Neutrophil (primary cell): ENCODE results near the gene GARNL3.

Source experiments
- H3K27ac ChIP-seq: fragments of 200-600 bp; sonication (generic); 2 replicates; pipeline ENCODE4 v1.5.1; 2016; ENCODE audit warnings: mild to moderate bottlenecking, moderate library complexity
- H3K27me3 ChIP-seq: fragments of 200-600 bp; sonication (generic); 2 replicates; pipeline ENCODE4 v1.6.0; 2016; ENCODE audit warnings: mild to moderate bottlenecking
- H3K36me3 ChIP-seq: fragments of 200-600 bp; sonication (generic); 2 replicates; pipeline ENCODE4 v1.5.1; 2017
- H3K4me1 ChIP-seq, 2 experiments: fragments of 200-600 bp in 1 of 2; sonication (generic) in 1 of 2; 1 replicate in 1 of 2; 2 replicates in 1 of 2; pipeline versions ENCODE4 v1.5.1 to v1.6.1; 2013 to 2016; ENCODE audit warnings: low read depth in 1 of 2, low read length in 1 of 2, mild to moderate bottlenecking in 1 of 2, moderate library complexity in 1 of 2; ENCODE audit not compliant: control insufficient read depth in 1 of 2, insufficient read depth in 1 of 2
- H3K4me3 ChIP-seq, 2 experiments: fragments of 200-600 bp in 1 of 2; sonication (generic) in 1 of 2; 1 replicate in 1 of 2; 2 replicates in 1 of 2; pipeline ENCODE4 v1.5.1; 2013 to 2016; ENCODE audit warnings: low read depth in 1 of 2, low read length in 1 of 2, mild to moderate bottlenecking in 1 of 2, moderate library complexity in 1 of 2
- H3K9me3 ChIP-seq: fragments of 200-600 bp; sonication (generic); 2 replicates; pipeline ENCODE4 v1.5.1; 2016
- CTCF ChIP-seq: fragments of 200-600 bp; sonication (generic); IDR thresholded peaks from 2 replicates; pipeline ENCODE4 v1.5.1; 2016; ENCODE audit warnings: antibody characterized with exemption

Gene GARNL3

GRCh38 chr9:127231666-127232065 is 32.9 kb upstream of the GARNL3 start:
- H3K4me1 ChIP-seq, result no peaks in the 10 kb centered on the region
- H3K27me3 ChIP-seq, result peaks cover 59% of the 10 kb centered on the region
- H3K4me3 ChIP-seq, result no peak overlapping the region
- no peaks in the 10 kb centered on the region for H3K9me3 ChIP-seq
- no peak for TF ChIP-seq CTCF
- no peak overlapping the region for H3K27ac ChIP-seq
- H3K36me3 ChIP-seq, result no peaks in the 10 kb centered on the region

DNA sequence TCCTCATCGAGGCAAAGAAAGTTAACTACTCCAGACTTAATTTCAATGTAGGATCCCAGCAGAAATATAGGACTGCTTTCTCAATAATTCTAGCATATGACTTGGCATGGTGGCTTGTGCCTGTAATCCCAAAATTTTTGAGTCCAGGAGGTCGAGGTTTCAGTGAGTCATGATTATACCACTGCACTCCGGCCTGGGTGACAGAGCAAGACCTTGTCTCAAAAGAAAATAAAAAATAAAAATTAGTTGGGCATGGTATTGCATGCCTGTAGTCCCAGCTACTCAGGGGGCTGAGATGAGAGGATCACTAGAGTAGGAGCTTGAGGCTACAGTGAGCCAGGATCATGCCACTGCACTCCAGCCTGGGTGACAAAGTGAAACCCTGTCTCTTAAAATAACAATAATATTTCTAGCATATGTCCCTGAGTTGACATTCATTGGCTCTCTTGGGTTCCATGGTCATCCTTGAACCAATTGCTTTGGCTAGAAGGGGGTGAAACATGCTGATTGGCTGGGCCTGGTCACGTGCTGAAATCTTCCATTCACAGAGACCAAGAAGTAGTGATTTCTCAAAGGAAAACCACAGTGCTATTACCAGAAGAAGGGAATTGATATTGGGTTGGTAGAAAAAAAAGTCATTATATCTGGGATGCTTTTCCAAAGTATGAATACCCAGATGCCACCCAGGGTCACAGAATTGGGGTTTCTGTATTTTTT is 31.6 kb upstream of the GARNL3 start:
- no peak for TF ChIP-seq CTCF
- Histone ChIP-seq H3K36me3 (no peaks in the 10 kb centered on the region), H3K4me3 (no peak overlapping the region), H3K4me1 (no peaks in the 10 kb centered on the region), H3K9me3 (no peaks in the 10 kb centered on the region), H3K27ac (no peak overlapping the region), H3K27me3 (peaks cover 46% of the 10 kb centered on the region)

DNA sequence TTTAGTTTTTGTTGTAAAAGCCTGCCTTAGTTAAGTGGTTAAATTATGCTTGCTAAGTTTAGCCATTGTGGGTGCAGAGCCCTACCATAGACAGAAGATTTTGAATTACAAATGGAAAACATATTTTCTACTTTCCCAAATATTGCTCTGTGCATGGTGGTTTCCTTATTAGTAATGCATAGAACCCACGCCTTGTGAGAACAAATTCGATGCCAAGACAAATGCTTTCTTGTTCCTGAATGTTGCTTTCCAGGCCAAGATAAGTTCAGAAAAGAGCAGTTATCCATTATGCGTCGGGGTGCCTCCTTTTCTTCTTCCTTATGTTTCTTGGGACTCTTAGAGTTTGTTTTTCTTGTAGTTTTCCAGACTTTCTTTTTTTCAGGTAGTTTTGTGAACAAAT is 31.0 kb upstream of the GARNL3 start:
- no peaks in the 10 kb centered on the region for H3K4me1 ChIP-seq
- H3K4me3 ChIP-seq, result no peak overlapping the region
- H3K27ac ChIP-seq, result no peak overlapping the region
- no peaks in the 10 kb centered on the region for H3K9me3 ChIP-seq
- no peak for TF ChIP-seq CTCF
- H3K27me3 ChIP-seq, result peaks cover 41% of the 10 kb centered on the region
- H3K36me3 ChIP-seq, result no peaks in the 10 kb centered on the region

DNA sequence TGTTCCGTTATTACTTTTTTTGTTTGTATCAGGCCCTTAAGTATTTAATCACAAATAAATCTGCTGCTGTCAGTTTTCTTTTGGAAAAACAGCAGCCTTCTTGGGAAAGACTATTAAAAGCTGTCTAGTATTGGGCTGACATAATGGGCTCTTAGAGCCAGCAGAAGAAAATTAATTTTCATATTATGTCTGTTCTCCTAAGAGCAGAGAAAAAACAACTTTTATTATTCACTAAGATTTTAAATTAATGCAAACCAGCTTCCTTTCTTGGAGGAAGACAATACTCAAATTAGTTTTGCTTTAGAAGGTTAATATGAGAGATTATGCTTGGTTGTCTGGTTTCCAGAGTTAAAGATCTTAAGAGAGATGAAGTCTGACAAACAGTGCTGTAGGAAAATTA is 30.6 kb upstream of the GARNL3 start:
- no peaks in the 10 kb centered on the region for H3K9me3 ChIP-seq
- H3K4me1 ChIP-seq, result no peaks in the 10 kb centered on the region
- TF ChIP-seq CTCF, result no peak
- H3K36me3 ChIP-seq, result no peaks in the 10 kb centered on the region
- H3K27ac ChIP-seq, result no peak overlapping the region
- H3K27me3 ChIP-seq, result peaks cover 36% of the 10 kb centered on the region
- H3K4me3 ChIP-seq, result no peak overlapping the region

- Histone ChIP-seq H3K4me3 (no peak overlapping the region), H3K27me3 (peaks cover 9% of the 10 kb centered on the region), H3K27ac (no peak overlapping the region), H3K4me1 (no peaks in the 10 kb centered on the region), H3K36me3 (no peaks in the 10 kb centered on the region), H3K9me3 (no peaks in the 10 kb centered on the region)
- TF ChIP-seq CTCF, result no peak
Observed at GRCh38 chr9:127237801-127238200, 26.8 kb upstream of the GARNL3 start.
